Putamen (tissue), 1 donor: ENCODE measurements around the gene ARHGEF38.
"Not testable (repeated sequence)": the region's sequence is repeated elsewhere in the genome, so short reads cannot be mapped to it uniquely, and the experiment has no call there.

ENCODE experiments used
- DNase-seq: peaks from one replicate; pipeline ENCODE4 v3.0.0-alpha.2; 2016; ENCODE audit warnings: low spot score

ARHGEF38 gene

DNA sequence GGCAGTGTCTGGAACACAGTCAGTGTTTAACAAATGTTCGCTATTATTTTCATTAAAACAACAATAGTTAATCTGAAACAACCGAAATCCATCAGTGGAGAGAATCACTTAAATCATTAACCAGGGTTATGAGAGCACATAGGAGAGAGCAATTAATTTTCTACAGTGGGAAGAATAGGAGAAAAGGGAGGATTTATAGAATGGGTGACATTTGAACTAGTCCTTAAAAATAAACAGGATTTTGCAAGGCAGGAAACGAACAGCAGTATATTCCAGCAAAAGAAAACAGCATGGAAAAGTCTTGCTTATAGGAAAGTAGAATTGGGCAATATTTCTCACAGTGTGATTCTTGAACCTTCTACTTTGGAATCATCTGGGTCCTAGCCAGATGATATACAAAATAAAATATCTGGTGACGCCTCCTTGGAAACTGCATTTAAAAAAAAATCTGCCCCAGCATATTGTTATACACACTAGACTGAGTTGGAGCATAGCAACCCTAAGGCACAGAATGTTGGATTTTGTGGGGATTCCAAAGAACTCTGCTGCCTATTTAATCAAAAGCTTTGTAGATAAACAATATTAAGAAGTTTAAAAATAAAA is 100.0 kb downstream of the ARHGEF38 start:
- no peak for DNase-seq

DNA sequence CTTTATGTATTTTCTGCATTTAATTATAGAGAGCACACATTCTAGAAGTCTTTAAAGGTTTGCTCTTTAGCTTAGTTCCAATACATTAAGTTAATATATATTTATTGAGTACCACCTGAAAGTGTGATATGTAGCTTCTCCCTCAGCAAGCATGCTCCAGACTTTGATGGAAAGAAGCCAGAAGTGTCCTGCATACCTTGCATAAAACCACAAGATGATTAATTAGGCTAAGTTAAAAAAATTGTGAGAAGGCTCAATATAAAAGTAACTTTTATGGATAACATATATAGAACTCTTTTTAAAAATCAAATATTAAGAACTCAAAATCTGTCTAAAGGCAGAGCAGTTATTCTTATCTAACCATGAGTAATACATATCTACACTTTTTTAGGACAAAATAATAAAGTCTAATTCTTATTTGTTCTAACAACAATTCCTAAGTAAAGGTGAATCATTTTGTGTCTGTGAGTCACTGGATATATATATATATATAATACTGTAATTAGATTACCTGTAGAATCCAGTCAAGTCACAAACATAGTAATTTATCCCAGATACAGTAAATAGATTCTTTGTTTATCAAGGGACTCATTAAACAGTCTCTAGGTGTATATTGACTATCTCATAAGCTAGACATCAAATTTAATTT is 104.8 kb downstream of the ARHGEF38 start:
- DNase-seq: no peak

DNA sequence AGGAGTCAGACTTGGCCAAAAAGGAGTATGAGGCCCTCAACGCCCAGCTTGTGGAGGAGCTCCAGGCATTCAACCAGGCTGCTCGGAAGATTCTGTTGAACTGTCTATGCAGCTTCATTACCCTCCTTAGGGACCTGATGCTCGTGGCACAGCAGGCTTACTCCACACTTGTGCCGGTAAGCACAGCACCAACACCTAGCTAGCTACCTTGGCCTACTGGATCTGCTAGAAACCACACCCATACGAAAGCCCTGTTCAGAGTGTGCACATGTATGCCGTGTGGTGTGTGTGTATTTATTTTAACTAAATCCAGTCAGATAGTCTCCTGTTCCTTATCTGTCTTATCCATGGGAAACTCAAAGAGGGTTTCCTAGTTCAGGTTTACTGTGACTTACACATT is 106.8 kb downstream of the ARHGEF38 start:
- no peak for DNase-seq

DNA sequence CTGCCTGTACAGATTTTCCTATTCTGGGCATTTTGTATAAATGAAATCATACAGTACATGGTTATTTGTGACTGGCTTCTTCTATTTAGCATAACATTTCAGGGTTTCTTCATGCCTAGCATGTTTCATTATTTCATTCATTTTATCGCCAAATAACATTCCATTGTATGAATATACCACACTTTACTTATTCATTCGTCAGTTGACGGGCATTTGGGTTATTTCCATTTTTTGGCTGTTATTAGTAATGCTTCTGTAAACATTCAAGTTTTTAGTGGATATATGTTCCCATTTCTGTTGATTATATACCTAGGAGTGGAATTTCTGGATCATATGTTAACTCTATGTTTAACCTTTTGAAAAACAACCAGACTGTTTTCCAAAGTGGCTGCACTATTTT is 108.6 kb downstream of the ARHGEF38 start:
- DNase-seq: no peak

DNA sequence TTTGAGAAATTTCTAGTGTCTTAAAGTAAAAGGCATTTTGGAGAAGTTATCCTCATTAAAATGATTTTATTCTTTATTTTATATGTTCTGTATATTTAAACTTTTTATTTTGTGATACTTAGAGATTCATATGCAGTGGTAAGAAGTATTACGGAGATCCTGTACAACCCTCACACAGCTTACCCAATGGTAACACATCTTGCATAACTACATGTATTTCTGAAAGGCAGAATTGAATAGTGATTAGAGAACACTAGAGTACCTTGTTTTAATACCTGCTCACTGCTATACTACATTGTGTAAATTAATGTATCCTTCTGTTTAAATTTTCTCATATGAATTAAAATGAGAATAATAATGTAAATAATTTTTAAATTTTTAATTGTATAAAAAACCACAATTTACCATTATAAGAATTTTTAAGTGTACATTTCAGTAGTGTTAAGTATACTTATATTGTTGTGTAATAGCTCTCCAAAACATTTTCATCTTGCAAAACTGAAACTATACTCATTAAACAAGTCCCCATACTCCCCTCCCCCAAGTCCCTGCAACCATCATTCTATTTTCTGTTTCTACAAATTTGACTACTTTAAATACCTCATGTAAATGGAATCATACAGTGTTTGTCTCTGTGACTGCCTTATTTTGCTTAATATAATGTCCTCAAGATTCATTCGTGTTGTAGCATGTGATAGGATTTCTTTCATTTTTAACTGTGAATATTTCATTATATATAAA is 110.7 kb downstream of the ARHGEF38 start:
- no peak for DNase-seq

DNA sequence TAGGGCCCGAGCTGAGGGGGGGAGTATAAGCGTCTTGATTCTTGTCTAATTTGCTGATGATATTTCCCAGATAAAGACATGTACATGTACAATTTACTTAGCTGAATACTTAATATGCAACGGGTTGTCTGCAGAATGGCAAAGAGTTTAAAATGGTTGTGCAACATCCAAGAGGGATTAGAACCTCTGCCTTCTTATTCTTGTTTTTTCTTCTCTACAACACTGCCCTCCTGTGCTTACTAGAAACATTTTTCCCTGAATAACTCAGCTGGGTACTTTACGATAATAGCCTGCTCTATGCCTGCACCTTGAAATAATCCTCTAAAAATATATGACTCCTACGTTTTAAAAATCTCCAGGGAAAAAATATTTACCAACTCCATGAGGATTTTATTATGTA is 114.3 kb downstream of the ARHGEF38 start:
- no peak for DNase-seq

DNA sequence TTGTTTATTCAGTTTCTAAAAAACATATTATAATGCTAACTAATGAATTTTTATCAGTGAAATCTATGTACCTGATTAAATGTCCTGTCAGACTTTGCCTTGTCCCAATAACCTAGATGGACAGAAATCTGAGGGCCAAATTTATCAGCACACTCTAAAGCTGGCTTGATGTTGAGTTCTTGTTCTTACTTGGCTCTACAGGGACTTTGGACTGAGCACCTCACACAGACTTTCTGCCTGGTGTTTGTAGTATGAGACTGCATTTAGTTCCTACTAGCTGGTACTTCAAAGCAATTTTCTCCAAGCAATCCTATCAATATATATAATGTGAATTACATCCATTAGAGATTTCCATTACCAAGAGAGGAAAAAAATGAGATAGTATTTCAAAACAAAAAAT is 118.3 kb downstream of the ARHGEF38 start:
- no peak for DNase-seq

DNA sequence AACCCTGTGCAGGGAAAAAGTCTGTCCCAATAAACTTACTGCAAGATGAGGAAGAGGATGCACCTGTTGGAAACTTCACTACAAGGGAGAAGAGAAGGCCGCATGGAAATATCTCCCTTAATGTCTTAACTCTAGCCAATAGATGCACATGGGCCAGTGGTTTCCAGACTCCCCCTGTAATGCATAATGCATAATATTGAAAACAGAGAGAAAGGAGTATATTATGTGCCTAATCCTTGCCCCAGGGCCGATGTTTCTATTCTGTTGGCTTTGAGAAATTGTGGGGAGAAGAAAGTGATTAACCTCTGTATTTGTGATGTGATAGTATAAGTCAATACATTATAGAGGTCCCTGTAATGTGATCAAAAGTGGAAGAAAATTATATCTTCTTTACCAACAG is 118.9 kb downstream of the ARHGEF38 start:
- DNase-seq: no peak

DNA sequence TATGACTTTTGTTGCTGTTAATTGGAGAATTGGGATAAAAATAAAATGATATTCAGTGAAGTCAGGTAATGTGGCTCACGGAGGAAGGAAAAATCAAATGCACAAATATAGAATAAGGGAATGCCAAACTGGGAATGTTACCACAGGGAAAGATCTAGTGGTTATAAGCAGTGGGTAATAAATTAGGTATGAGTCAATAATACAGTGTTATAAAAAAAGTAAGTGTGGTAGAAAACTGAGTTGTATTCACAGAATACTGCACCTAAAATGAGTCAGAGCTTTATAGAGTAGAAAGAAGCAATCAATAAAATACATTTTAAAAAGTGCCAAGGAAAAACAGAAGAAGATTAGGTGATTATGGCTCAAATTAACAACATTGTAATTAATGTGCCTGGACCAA is 121.6 kb downstream of the ARHGEF38 start:
- no peak for DNase-seq

DNA sequence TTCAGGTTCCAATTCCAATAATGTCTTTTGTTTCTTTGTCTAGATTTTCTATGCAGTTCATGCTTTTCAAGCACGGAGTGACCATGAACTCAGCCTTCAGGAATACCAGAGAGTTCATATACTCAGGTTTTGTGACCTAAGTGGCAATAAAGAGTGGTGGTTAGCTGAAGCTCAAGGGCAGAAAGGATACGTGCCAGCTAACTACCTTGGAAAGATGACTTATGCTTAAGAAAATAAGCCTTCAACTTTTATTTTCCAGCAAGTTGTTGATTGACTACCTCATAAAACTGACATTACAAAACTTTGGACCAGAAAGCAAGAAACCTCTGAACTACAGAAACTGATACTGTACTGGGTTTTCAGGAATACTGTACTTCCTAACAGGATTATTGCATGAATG is 125.3 kb downstream of the ARHGEF38 start:
- no peak for DNase-seq

DNA sequence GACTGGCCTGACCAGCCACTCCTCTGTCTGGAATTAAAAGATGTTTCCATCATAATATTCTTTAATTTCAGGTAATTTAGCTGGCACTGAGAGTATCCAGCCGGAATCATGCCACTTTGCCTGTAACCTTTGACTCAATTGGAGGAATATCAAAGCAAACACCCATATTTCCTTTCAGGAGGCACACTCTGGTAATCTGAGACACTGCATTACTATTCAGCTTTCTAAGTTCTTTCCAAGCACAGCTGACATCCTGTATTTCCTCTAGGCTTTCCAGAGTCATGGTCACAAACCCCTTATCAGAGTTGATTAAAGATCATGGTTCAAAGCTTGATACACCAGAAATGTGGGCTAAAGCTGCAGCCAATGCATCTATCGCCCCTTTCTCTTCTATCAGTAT is 126.8 kb downstream of the ARHGEF38 start:
- DNase-seq: no peak

DNA sequence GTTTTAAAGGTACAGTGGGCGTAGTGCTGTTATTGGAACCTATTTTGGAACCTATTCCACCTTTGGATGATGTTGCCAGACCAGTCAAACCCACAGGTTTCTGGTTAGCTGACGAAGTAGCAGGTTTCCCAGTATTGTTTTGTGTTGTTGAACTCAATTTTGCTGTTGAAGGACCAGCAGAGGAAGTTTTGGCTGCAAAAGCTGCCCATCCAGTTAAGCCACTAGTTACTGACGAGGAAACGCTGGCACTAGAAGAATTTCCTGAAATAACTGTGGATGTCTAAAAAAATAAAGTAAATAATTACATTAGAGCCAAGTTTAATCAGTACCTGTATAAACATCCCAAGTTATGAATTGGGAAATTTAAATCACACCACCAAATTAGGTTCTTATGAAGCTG is 130.6 kb downstream of the ARHGEF38 start:
- no peak for DNase-seq

DNA sequence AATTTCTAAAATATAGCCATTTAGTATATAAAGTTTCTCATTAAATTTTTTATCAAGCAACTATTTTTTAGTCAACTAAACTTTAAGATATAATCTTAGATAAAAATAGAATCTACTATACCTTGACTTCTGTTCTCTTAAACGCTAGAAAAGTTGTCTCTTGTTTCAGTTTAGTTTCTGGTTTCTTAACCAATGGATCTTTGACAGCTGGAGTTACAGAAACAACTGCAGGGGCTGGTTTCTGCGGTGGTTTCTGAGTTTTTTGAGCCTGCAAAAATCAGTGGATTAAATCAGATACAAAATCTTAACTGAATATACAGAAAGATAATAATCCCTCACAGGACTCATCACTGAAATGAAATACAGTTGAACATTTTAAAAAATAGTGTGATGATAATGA is 134.2 kb downstream of the ARHGEF38 start:
- no peak for DNase-seq

DNA sequence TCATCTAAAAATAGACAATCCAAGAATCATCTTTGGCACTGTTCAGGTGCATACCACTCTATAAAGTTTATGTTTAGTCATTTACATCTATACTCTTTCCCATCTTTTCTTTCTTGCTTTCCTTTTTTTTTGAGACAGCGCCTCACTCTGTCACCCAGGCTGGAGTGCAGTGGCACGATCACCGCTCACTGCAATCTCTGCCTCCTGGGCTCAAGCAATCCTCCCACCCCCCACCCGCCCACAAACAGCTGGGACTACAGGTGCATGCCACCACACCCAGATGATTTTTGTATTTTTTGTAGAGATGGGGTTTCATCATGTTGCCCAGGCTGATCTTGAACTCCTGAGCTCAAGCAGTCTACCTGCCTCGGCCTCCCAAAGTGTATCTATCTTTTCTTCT is 142.4 kb downstream of the ARHGEF38 start:
- DNase-seq: not testable (repeated sequence)

DNA sequence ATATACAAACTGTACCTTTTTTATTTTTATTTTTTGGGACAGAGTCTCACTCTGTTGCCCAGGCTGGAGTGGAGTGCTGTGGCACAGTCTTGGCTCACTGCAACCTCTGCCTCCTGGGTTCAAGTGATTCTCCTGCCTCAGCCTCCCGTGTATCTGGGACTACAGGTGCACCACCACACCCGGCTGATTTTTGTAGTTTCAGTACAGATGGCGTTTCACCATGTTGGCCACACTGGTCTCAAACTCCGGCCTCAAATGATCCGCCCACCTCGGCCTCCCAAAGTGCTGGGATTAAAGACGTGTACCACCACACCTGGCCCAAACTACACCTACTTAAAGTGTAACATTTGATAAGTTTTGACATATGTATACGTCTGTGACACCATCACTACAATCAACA is 143.4 kb downstream of the ARHGEF38 start:
- not testable (repeated sequence) for DNase-seq

DNA sequence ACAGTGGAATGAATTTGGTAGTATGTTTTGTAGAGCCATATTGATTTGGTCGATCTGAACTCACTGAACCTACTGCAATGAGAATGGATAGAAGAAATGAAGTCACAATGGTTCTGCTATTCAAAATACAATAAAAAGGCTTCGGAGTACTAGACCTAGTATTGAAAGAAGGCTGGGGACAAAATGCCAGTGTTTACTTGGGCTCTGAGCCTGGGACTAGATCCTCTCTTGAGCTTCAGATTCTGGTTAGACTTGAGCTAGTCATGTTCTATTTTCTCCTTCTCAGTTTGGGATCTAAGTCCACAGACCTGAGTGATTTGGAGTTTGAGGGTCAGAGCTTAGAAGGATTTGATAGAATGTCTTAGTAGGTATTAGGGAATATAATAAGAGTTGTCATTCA is 146.2 kb downstream of the ARHGEF38 start:
- no peak for DNase-seq

DNA sequence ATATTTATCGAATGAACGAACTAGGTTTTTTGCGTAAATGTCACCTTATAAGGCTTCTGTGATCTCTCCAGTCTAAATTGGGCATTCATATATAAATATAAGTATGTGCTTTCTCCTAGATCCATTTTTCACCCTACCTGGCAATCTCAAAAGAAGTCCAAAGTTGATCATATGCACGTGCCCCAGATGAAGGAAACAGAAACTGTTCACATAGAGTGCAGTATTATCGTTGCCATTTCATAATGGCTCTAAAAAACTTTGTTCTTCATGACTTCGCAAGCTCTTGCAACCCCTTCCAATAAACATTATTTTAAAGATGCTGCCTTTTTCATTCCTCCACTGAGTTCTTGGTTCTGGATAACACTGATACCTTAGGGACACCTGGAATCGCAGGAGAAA is 155.4 kb downstream of the ARHGEF38 start:
- DNase-seq: no peak

DNA sequence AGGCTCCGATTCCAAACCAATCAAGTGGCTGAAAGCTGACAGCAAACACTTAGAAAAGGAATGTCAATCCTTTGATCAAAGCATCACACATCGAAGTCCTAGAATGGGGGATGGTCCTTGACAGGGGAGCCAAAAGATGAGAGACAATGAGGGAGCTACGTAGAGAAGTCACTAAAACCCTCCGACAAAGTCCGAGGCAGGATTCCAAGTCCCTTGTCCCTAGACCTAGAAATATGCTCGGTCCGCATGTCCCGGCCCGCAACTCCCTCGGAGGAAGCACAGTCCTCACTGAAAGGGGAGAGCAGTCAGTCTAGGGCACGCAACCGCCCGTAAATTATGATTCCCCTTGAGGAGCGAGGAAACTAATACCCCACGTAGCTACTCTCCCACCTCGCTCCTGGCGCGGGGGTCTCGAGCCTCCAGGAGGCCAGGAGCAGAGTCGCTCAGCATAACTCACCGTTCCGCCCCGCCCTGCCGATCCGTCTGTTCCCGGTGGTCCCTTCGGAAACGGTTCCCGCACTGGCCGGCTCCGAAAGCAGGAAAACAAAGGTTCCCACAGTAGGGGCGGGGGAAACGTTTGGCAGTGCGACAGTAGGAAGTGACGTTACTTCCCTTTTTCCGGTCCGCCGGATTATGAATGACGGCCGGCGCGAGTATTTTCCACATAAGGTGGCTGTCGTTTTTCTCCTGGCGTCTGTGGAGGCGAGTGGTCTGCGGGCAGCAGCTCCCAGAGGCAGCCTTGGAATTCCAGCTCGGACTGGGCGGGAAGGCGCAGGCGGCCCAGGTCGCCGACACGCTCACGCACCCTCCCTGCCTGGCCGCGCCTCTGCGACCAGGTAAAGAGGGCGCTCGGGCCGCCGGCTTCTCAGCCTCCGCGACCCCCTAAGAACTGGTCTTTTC is 156.0 kb downstream of the ARHGEF38 start, which contains the start of the genes GSTCD and INTS12:
TSS of gene GSTCD (plus strand) at position 604 of the 900 bp plus-strand sequence. CDS start 8,830 bp downstream, outside the sequence.
TSS of gene INTS12 (minus strand) at position 509 of the 900 bp plus-strand sequence. CDS start 8,684 bp downstream, outside the sequence.
- DNase-seq: peak; percentile 92

DNA sequence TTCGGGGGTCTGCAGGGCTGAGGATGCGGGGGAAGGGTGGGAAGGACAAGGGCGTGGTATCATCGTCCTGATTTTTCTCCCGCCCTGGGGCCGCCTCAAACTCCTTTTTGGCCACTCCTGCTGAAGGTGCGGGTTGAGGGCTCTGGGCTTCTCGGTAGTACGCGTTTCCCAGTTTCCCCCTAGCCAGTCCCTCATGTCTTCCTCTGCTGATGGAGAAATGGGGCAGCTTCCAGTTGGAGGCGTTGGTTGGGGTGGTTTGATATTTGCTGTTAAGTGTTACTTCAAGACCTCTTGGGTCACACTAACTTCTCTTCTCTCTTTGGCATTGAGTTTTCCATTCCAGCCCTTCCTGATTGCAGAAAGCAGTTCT is 156.6 kb downstream of the ARHGEF38 start:
- DNase-seq: no peak

DNA sequence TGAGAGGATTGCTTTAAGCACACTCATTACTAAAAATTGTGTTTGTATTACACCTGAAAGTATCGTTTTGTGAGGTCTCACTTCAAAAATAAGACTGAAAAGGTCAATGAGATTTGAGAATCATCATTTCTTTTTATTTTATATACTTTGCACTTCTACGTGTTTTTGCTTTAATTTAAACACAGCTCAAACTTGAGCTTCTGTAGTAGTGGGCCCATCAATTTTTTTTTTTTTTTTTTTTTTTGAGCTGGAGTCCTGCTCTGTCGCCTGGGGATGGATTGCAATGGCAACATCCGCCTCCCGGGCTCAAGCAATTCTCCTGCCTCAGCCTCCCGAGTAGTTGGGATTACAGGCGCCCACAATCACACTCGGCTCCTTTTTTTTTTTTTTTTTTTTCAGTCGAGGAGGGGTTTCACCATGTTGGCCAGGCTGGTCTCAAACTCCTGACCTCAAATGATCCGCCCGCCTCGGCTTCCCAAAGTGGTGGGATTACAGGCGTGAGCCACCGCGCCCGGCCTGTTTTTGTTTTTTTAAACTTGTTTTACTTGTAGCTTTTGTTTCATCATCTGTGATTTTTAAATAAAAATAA is 157.7 kb downstream of the ARHGEF38 start:
- no peak for DNase-seq

DNA sequence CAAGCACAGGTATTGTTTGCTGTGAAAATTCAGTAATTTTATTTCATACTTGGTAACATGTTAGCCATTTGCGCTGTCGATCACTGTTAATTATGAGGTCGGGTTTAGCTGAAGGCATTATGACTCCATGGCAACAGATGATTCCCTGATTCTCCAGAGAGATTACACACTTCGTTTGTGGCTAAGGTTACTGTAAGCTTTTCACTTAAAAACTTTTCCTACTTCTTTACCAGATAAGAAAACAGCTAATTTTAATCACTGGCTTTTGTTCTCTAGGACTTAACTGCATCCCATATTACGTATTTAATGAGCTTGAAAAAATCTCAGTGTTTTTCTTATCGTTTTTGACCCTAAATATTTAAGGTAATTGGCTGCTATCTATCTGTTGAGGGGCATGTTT is 158.3 kb downstream of the ARHGEF38 start:
- no peak for DNase-seq

DNA sequence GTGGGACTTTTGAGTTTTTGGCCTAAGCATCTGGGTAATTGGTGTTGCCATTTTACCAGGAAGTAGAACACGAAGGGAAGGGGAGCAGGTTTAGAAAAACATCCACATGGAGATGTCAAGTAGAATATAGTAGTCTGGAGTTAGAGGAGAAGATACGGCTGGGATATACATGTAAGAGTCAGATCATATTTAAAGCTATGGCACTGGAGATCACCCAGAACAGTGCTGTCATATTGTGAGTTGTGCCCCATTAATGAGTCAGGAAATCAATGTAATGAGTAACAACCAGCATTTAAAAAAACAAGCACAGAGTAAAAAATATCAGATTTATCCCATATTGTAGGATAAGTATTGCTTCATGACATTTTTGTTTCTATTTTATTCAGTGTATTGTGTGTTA is 160.3 kb downstream of the ARHGEF38 start:
- no peak for DNase-seq
